ENCODE data around the gene ARHGAP24. TPM values are rescaled to one million over a fixed set of nuclear protein-coding genes. Genes with fewer than 3 reads are reported as not detected.

Gene ARHGAP24
- total RNA-seq, 2 donors from 2014 or later, result not detected

- H3K27ac Mint-ChIP-seq, result no peak overlapping the region
- H3K9me3 Mint-ChIP-seq, result peaks cover 0 to 8% of the 10 kb centered on the region in 2 donors
These were observed 270.0 kb downstream of the ARHGAP24 start for GRCh38 chr4:85744950-85745349.

GRCh38 chr4:85745939-85746338 is 271.0 kb downstream of the ARHGAP24 start:
- no peak overlapping the region for H3K27ac Mint-ChIP-seq
- no peaks in the 10 kb centered on the region for H3K36me3 Mint-ChIP-seq
- ATAC-seq (no peak), DNase-seq (ENCODE audit: low spot score in 2 of 2) (no peak)
- H3K9me3 Mint-ChIP-seq, result peaks cover 0 to 8% of the 10 kb centered on the region in 2 donors

More at GRCh38 chr4:85744950-85745349, 270.0 kb downstream of the ARHGAP24 start:
- no peaks in the 10 kb centered on the region for H3K36me3 Mint-ChIP-seq
- DNase-seq (ENCODE audit: low spot score in 2 of 2) (no peak), ATAC-seq (no peak)

- peaks cover 0 to 1% of the 10 kb centered on the region in 2 donors for H3K9me3 Mint-ChIP-seq
- H3K27ac Mint-ChIP-seq, result no peak overlapping the region
- ATAC-seq (peak in 1 of 2 donors; percentile 48), DNase-seq (ENCODE audit: low spot score in 2 of 2) (peak in 1 of 2 donors; percentile 5)
- H3K36me3 Mint-ChIP-seq, result no peaks in the 10 kb centered on the region
These were observed 273.0 kb downstream of the ARHGAP24 start for GRCh38 chr4:85747882-85748491.

- DNase-seq (ENCODE audit: low spot score in 2 of 2), result no peak
- no peak for ATAC-seq
- Mint-ChIP-seq H3K36me3 (no peaks in the 10 kb centered on the region), H3K27ac (no peak overlapping the region), H3K9me3 (no peaks in the 10 kb centered on the region)
These were observed 273.7 kb downstream of the ARHGAP24 start for GRCh38 chr4:85748654-85749053.

- Mint-ChIP-seq H3K9me3 (peaks cover 0 to 3% of the 10 kb centered on the region in 2 donors), H3K36me3 (no peaks in the 10 kb centered on the region), H3K27ac (no peak overlapping the region)
- ATAC-seq, result no peak
- no peak for DNase-seq (ENCODE audit: low spot score in 2 of 2)
These were observed 276.9 kb downstream of the ARHGAP24 start for GRCh38 chr4:85751866-85752265.

GRCh38 chr4:85755285-85755684 is 280.3 kb downstream of the ARHGAP24 start:
- Mint-ChIP-seq H3K27ac (no peak overlapping the region), H3K36me3 (no peaks in the 10 kb centered on the region)
- no peak for ATAC-seq

GRCh38 chr4:85756938-85757337 is 282.0 kb downstream of the ARHGAP24 start:
- DNase-seq (ENCODE audit: low spot score in 2 of 2) (no peak), ATAC-seq (no peak)
- Mint-ChIP-seq H3K9me3 (peaks cover 9% of the 10 kb centered on the region in 2 donors), H3K27ac (no peak overlapping the region), H3K36me3 (no peaks in the 10 kb centered on the region)

More at GRCh38 chr4:85755285-85755684, 280.3 kb downstream of the ARHGAP24 start:
- H3K9me3 Mint-ChIP-seq, result peaks cover 0 to 9% of the 10 kb centered on the region in 2 donors
- no peak for DNase-seq (ENCODE audit: low spot score in 2 of 2)

- H3K27ac Mint-ChIP-seq, result no peak overlapping the region
- ATAC-seq, result no peak
- H3K9me3 Mint-ChIP-seq, result peaks cover 6 to 9% of the 10 kb centered on the region in 2 donors
These were observed 284.4 kb downstream of the ARHGAP24 start for GRCh38 chr4:85759388-85759787.

GRCh38 chr4:85760511-85760910 is 285.6 kb downstream of the ARHGAP24 start:
- no peak for ATAC-seq
- DNase-seq (ENCODE audit: low spot score in 2 of 2), result no peak
- Mint-ChIP-seq H3K27ac (no peak overlapping the region), H3K36me3 (no peaks in the 10 kb centered on the region), H3K9me3 (peaks cover 6 to 9% of the 10 kb centered on the region in 2 donors)

More at GRCh38 chr4:85759388-85759787, 284.4 kb downstream of the ARHGAP24 start:
- no peak for DNase-seq (ENCODE audit: low spot score in 2 of 2)
- H3K36me3 Mint-ChIP-seq, result no peaks in the 10 kb centered on the region

- no peaks in the 10 kb centered on the region for H3K36me3 Mint-ChIP-seq
- peaks cover 6 to 9% of the 10 kb centered on the region in 2 donors for H3K9me3 Mint-ChIP-seq
- DNase-seq (ENCODE audit: low spot score in 2 of 2), result no peak
- no peak for ATAC-seq
- no peak overlapping the region for H3K27ac Mint-ChIP-seq
These were observed 287.0 kb downstream of the ARHGAP24 start for GRCh38 chr4:85761803-85762528.

- peaks cover 6 to 9% of the 10 kb centered on the region in 2 donors for H3K9me3 Mint-ChIP-seq
- ATAC-seq, result no peak
These were observed 287.6 kb downstream of the ARHGAP24 start for GRCh38 chr4:85762529-85762871.

GRCh38 chr4:85763202-85763601 is 288.3 kb downstream of the ARHGAP24 start:
- H3K9me3 Mint-ChIP-seq, result peaks cover 3 to 9% of the 10 kb centered on the region in 2 donors
- DNase-seq (ENCODE audit: low spot score in 2 of 2) (no peak), ATAC-seq (no peak)
- H3K36me3 Mint-ChIP-seq, result no peaks in the 10 kb centered on the region
- no peak overlapping the region for H3K27ac Mint-ChIP-seq

More at GRCh38 chr4:85762529-85762871, 287.6 kb downstream of the ARHGAP24 start:
- Mint-ChIP-seq H3K27ac (no peak overlapping the region), H3K36me3 (no peaks in the 10 kb centered on the region)
- no peak for DNase-seq (ENCODE audit: low spot score in 2 of 2)

GRCh38 chr4:85767649-85768048 is 292.7 kb downstream of the ARHGAP24 start:
- no peak for DNase-seq (ENCODE audit: low spot score in 2 of 2)
- no peak overlapping the region for H3K27ac Mint-ChIP-seq
- H3K9me3 Mint-ChIP-seq, result no peaks in the 10 kb centered on the region
- ATAC-seq, result no peak
- H3K36me3 Mint-ChIP-seq, result no peaks in the 10 kb centered on the region

- DNase-seq (ENCODE audit: low spot score in 2 of 2), result no peak
- ATAC-seq, result no peak
- no peaks in the 10 kb centered on the region for H3K9me3 Mint-ChIP-seq
- H3K27ac Mint-ChIP-seq, result no peak overlapping the region
- no peaks in the 10 kb centered on the region for H3K36me3 Mint-ChIP-seq
These were observed 294.1 kb downstream of the ARHGAP24 start for GRCh38 chr4:85769009-85769408.

GRCh38 chr4:85772470-85772869 is 297.5 kb downstream of the ARHGAP24 start:
- no peak overlapping the region for H3K27ac Mint-ChIP-seq
- DNase-seq (ENCODE audit: low spot score in 2 of 2), result no peak

GRCh38 chr4:85773372-85773771 is 298.4 kb downstream of the ARHGAP24 start:
- peaks cover 13 to 14% of the 10 kb centered on the region in 2 donors for H3K9me3 Mint-ChIP-seq

More at GRCh38 chr4:85772470-85772869, 297.5 kb downstream of the ARHGAP24 start:
- Mint-ChIP-seq H3K36me3 (no peaks in the 10 kb centered on the region), H3K9me3 (peaks cover 13 to 14% of the 10 kb centered on the region in 2 donors)
- no peak for ATAC-seq

GRCh38 chr4:85774000-85774399 is 299.1 kb downstream of the ARHGAP24 start:
- Mint-ChIP-seq H3K9me3 (peaks cover 13 to 14% of the 10 kb centered on the region in 2 donors), H3K36me3 (no peaks in the 10 kb centered on the region), H3K27ac (no peak overlapping the region)
- DNase-seq (ENCODE audit: low spot score in 2 of 2) (no peak), ATAC-seq (no peak)

More at GRCh38 chr4:85773372-85773771, 298.4 kb downstream of the ARHGAP24 start:
- DNase-seq (ENCODE audit: low spot score in 2 of 2), result no peak
- no peak for ATAC-seq
- no peaks in the 10 kb centered on the region for H3K36me3 Mint-ChIP-seq
- no peak overlapping the region for H3K27ac Mint-ChIP-seq
